Body of pancreas (tissue), 4 donors: ENCODE results near the gene RLBP1.

Experiments
- CTCF ChIP-seq, 7 experiments: fragments of 450-650 bp in 4 of 7; fragments of 200-600 bp in 3 of 7; sonication (generic) in 3 of 7; IDR thresholded peaks; one replicate each; pipeline ENCODE4 v1.5.1; 2016 to 2019; ENCODE audit warnings: antibody characterized with exemption in 7 of 7
- POLR2A ChIP-seq, 3 donors: fragments of 450-650 bp; IDR thresholded peaks; one replicate each; pipeline ENCODE4 v1.6.1; 2016; ENCODE audit warnings: antibody characterized with exemption in 3 of 3, mild to moderate bottlenecking in 2 of 3

- no peak for TF ChIP-seq POLR2A (IDR thresholded peaks at IDR 0.05)
- no peak for TF ChIP-seq CTCF (IDR thresholded peaks at IDR 0.05)
Measured at GRCh38 chr15:89172921-89173320, 48.5 kb downstream of the RLBP1 start.
